Left colon (tissue), 2 donors: ENCODE data around the gene IGSF3. TPM values are rescaled to one million over a fixed set of nuclear protein-coding genes. Genes with fewer than 3 reads are reported as not detected.
A peak's percentile ranks its signal among the peaks of the same experiment; 100 is the strongest.
"Not testable (repeated sequence)": the region's sequence is repeated elsewhere in the genome, so short reads cannot be mapped to it uniquely, and the experiment has no call there.

Experiments
- ATAC-seq: fragments of 200-7000 bp; cut with Tn5 transposase; one replicate; pipeline ENCODE4 v1.9.1; 2020; ENCODE audit warnings: mild to moderate bottlenecking, moderate library complexity
- DNase-seq, 2 donors: peaks; one replicate each; pipeline ENCODE4 v3.0.0-alpha.2; 2020
- intact Hi-C, 2 donors: fragments of 100-400 bp; cut with DNase I in 1 of 2; cut with micrococcal nuclease in 1 of 2; formaldehyde crosslinking; loops; one replicate each; pipeline versions ENCODE4 v1.11.2 to v1.14.0; 2022; cut with DNase I, micrococcal nuclease
- total RNA-seq, 2 donors: library from RNA; stranded (reverse); fragmentation: NEBNext Ultra II Directional; extraction: Animal tissue kit (Norgen Biotek cat#: 25700); gene quantifications; one replicate each; pipeline ENCODE4 v1.2.1, GENCODE V29; 2021
- donor health status: DM: no; HTN: no; CAD: no.
- donor health status: DM: yes; HTN: yes; CAD: no.

Gene IGSF3
- total RNA-seq, 2 donors from 2014 or later = 27.5 to 29.8 TPM

DNA sequence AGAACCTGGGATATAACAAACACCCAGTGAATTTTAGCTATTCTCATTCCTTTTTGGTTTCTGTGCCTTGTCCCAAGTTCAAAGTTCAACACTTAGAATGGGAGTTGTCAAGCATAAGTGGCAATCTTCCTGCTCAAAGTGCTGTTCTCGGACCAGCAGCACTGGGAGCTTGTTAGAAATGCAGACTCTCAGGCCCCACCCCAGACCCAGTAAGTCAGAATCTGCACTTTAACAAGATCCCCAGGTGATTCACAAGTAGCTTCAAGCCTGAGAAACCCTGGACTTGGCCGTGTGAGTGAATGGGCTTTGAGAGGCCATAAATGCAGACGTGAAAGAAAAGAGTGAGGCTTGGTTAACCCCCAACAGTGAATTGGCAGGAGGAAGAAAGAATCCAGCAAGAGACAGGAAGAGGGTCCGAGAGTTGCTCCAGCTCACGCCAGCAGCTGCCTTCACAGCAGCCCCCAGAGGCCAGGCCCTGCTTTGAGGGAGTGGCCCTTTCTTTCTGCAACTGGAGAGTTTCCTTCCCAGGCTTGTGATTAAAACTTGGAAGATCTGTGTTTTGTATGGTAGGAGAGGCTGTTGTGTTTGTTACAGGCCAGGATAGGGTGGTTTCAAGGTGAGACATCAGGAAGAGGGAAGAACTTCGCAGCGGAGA, 75.5 kb downstream of the IGSF3 start:
- DNase-seq, intact Hi-C loops: not testable (repeated sequence)
- ATAC-seq = peak; percentile 38

DNA sequence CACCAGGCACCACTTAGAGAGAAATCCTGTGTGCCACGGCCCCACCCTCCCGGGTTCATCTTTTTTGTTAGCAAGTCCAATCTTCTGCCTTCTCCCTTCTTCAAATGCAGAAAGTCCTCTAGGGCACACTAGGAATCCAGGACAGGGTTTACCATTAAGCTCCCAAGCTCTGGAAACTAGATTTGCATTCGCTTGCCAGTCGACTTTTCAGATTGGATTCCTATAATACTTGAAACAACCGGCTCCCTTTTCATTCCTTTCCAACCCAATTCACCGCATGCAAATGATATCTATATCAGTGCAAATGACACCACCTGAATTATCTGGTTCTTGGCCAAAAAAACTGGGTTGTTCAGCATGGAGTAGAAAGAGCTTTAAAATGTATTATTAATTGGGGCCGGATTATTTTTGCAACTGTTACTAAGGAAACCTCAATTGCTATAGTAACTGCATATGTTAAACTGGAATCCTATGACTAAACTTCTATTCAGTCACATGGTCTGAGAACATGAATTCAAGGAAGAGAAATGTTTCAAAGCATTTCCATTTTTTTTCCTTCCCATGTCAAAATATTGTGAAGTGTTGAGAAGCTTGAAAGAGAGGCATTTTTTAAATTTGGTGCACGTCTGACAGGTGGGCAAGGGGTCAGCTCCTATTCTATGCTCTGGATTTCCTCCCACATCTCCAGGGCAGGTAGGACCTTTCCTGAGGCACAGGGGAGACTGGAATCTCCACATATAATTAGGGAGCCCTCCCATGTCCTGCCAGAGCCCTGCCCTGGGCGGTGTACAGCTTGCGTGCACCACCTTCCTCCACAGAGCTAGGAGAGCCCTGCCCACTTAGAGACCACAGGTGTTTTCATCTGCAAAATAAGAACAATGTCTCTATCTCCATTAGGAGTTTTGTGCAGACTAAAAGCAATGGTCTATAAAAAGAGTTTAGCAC, 76.3 kb downstream of the IGSF3 start:
- peak; percentile 35 for ATAC-seq
- intact Hi-C loops, DNase-seq: not testable (repeated sequence)

DNA sequence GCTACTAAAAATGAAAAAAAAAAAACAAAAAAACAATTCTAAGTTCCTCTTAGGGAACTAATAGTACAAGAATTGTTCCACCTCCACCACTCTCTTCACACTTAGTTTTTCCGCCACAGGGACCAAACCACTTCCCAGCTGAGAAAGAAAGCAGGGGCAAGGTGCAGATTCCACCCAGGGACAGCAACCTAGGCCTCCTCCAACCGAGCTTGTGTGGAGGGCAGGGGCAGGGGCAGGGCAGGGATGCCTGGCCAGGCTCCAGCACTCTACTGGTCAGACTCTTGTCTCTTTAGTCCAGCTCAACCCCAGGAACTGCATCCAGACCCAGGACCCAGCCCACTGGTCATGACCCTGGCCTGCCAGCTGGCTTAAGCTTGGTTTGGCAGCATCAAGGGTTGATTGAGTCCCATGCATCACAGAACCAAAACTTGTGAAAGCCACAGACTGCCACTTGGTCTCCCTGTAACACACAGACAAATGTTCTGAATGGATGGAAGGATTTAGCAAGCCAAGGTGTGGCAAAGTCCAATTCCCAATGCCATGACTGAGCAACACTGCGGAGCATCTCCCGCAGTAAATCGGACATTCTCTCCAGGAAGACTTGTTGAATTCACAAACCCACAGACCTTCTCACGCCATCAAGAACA, 77.1 kb downstream of the IGSF3 start:
- intact Hi-C loops, DNase-seq: not testable (repeated sequence)
- peak; percentile 29 for ATAC-seq

DNA sequence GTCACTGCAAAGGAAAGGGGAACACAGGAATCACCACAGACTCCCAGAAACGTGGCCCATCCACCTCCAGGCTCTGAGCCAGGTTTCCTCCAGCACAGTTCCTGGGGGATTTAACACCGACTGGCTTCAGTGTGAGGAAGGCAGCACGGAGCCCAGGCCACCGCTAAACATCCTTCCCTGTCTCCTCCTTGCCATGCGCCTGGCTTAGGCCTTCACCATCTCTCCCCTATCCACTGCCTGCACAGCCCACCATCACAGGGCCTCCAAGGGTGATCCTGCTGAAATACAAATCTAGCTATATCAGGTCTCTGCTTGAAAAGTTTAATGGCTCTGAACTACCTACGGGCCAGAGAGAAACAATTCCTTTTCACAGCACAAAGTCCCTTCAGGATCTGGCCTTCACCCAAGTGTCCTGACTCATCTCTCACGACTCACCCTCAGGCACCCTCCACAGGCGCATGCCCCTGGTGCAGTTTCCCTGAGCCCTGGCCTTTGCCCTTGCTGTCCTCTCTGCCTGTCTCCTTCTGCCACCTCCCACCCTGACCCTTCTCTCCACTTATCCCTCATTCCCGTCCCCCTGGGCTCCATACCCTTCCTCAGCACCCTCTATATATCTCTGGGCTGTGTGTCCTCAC, 78.3 kb downstream of the IGSF3 start:
- intact Hi-C loops = not testable (repeated sequence)
- DNase-seq = peak; percentile 61 to 84
- ATAC-seq = peak; percentile 87

DNA sequence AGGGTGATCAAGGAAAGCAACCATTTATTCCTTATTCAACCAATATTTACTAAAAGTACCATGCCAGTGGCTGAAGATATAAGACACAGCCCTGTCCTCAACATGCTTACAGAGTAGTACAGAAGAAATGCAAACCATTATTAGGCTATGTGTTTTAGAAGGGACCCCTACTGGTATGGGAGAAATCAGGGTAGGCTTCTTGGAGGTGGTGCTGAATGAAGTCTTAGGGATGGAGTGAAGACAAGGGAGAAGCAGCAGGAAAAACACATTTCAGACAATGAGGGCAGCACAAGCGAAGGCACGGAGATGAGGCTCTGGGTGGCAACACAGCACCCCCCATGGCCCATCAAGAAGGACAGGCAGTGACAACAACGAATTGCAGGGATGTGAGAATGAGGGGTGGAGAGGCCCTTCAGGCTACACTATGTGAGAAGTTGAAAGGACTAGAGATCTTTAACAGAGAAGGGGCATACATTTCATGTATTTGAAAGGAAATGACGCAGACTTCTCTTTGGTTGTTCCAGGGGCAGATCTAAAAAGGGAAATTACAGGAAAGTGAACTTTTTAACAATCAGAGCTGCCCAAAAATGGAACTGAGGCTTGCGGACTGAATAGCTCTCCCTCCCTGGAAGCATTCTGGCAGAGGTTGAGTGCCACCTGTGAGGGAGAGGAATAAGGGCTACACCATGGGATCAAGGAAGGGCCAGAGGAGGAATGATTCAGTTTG, 79.9 kb downstream of the IGSF3 start:
- intact Hi-C loops = no loop called here
- no peak for ATAC-seq
- DNase-seq = no peak

DNA sequence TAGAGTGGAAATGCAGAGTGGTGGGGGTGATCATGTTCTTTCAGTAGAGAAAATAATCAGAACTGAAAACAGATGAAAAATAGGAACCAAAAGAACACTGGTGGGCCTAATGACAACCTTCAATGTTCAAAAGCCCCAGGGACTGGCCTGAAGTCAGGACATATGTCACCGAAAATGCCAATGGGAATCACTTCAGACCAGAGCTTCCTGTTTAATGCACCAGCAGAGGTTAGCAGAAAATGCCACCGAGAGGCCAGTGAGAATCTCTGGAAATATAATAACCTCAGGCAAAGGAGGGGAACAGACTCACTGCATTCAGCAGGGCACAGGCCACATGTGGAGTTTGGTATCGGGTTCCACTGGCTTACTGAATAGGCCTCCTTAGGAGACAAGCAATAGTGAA, 80.8 kb downstream of the IGSF3 start:
- DNase-seq = no peak
- intact Hi-C loops = no loop called here
- no peak for ATAC-seq

DNA sequence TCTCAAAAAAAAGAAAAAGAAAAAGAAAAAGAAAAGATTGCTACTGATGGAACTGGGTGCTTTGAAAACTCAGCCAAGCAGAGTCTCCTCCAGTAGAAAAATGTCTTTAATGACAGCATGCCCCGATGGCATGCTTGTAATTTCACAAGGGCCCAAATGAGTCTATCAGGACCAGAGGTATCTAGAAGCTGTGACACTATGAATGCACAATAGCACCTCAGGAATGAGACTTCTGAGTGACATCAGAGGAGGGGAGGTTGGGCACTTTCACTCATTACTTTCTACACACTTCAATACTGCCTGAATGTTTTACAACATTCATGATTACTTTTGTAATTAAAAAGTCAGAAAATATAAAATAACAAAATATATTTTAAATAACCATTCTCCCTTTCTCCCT, 81.6 kb downstream of the IGSF3 start:
- DNase-seq (no peak), ATAC-seq (no peak)
- intact Hi-C loops = no loop called here

DNA sequence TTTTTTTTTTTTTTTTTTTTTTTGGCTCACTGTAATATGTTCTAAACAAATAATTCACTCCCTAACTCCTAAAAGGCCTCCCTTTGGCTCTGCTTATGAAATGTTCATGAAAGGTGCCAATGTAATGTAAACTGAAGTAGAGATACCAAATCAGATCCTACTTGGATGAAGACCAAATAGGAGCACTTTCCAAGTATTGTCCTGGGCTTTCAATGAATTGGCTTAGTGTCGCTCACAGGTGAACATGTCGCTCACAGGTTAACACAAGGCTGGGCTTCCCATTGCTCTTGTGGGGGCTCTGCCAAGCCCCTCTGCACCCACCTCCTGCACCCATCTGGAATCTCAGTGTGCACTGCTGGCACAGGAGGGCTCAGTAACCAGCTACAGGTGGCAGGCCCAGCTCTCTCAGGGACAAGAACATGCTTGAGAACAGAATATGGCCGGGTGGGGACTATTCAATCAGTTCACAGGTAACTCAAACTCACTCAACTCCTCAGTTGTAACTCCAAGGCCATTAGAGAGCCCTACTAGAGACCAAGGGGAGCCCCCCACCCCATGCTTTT, 86.1 kb downstream of the IGSF3 start:
- no peak for DNase-seq
- no peak for ATAC-seq
- intact Hi-C loops = no loop called here

DNA sequence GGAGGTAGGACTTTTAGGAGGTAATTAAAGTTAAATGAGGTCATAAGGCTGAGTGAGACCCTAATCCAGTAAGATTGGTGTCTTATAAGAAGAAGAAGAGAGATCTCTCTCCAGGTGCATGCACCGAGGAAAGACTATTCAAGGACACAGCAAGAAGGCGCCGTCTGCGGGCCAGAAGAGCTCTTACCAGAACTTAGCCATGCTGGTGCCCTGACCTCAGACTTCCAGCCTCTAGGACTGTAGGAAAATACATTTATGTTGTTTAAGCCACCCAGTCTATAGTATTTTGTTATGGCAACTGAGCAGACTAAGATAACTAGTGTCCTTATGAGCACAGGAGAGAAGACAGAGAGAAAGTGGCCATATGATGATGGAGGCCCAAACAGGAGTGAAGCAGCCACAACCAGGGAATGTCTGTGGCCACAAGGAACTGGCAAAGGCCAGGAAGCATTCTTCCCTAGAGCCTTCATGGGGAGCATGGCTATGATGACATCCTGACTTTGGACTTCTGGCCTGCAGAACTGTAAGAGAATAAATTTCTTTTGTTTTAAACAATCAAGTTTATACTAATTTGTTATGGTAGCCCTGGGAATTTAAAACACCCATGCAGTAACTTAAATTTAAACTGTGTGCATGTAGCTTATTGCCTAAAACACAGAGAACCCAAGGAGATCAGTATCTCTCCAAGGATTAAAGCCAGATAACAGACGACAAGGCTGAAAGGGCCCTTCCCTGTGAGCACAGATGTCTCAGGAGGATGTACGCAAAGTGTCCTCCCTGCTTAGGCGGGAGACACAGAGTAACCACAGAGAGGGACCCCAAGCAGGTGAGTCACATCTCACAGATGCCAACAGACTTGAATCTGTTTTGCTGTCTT, 86.8 kb downstream of the IGSF3 start:
- no peak for DNase-seq
- no peak for ATAC-seq
- intact Hi-C loops = no loop called here

DNA sequence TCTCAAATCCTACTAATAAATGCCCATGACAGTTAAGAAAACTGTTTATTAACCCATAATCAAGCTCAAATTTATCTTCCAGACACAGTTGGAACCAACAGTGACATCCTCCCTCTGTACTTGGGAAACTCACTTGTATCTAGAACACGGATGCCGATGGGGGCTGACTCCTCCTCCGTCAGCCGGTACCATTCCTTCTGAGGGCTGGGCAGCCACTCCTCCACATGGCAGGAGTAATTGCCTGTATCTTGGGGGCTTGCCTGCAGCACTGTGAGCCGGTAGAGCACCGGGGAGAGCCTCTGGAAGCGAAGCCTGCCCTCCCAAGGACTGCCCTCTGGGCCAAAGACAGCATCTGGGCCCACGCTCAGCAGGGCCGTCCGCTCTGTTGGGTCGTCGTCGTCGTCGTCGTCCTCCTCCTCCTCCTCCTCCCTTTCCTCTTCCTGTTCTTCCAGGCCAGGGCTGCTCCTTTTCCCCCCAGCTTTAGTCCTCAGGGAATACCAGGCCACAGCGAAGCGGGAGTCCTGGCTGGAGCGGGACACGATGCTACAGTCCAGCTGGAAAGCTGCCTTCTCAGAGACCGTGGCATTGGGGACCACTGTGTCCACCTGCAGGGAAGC, 88.2 kb downstream of the IGSF3 start:
- intact Hi-C loops = no loop called here
- DNase-seq = no peak
- no peak for ATAC-seq

DNA sequence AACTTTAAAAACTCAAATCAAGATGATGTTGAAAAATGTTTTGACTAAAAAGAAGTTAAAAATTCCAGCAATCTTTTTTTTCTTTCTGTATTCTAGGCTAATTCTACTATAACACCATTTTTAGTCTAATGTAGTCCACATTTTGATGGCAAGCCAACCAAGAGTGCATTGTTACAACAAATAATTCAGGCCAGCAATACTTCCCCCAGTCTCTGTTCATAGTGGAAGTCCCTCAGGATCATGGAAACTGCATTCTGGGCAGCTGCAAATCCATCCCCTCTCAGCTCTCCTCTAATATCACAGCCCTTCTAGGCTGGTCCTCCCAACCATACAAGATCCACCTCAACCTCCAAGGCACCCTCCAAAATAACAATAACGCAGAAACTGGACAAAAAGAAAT, 89.0 kb downstream of the IGSF3 start:
- ATAC-seq (no peak), DNase-seq (no peak)
- intact Hi-C loops = no loop called here

DNA sequence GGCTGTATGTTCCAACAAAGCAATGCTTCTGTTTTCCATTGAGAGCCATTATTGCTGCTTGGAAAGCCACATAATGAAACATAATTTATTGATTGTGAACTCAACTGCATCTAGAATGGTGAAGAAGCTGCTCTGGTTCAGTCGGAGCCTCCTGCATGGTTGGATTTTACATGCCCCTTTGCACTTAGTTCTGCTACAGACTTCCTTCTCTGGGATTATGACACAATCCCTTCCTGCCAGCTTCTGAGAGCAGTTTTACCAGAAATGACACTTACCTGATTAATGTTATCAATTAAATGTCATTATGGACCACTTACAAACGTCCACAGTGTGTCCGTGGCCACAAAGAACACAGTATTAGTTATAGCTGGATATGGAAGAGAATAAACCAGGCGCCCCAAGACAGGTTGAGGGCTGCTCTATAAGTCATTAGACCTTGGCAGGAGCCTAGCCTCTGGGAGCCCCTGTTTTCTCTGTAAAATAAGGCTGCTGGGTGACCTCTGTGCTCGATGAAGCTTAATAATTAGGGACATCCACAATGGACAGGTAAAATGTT, 89.7 kb downstream of the IGSF3 start:
- intact Hi-C loops = no loop called here
- no peak for DNase-seq
- no peak for ATAC-seq

DNA sequence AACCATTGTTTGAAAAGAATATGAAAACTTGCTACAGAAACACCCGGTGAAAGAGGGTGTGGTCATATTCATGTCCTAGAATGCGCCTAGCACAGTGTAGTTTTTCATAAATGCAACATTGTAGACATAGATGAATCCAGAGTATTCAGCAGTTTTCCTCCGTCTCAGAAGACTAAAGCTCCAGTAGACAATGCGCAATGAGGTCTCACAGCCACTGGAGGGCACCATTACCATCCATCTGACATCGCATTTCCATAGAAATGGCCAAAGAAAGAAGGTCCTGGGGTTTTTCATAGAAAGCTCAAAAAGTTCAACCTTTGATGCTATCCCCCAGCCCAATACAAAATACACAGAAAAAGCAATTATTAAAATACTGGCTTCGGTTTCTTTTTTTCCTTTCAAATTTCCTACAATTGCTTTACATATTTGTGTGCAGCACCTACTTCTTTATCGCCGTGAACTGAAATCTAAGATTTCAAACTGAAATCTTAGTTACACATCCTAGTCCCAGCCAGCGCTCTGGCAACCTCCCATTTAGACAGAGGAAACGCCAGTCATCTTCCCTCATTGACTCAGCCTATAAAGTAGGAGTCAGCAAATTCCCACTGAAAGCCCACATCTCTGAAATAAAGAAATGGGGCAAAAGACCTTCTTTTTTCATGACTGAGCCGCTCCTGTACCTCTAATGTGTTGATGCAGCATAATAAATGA, 92.8 kb downstream of the IGSF3 start:
- intact Hi-C loops = loop anchor here in 1 of 2 donors (2.0 kb wide), 1 partner anchor 480 kb away; no protein-coding TSS in a partner anchor
- no peak for ATAC-seq
- DNase-seq = peak in 1 of 2 donors; percentile 58

DNA sequence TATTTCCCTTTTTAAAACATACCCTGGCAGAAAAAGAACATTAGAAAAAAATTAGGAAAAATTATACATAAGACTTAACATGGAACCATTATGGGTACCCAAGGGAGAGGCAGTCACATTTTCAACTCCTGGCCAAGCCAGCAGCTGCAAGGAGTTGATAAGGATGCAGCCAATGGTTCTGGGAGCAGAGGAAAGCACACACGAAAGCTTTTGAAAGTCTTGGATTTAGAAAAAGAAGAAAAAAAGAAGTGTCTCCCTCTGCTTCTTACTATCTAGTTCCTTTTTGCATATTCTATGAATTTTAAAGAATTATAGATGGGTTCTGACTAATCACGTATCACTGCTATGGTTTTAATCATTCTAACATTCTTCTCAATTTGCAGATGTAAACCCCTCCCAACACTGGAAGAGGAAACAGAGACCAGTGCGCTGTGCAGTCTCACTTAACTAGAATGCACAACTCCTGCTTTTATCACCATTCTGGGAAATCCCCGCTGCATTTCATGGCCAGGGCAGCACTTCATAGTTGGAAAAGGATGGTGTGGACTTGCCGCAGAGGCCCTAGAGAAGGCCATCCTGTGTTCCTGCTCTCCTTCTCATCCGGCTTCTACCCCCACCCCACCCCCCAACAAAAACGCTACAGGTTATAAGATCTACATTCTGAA, 94.0 kb downstream of the IGSF3 start:
- ATAC-seq (no peak), DNase-seq (no peak)
- intact Hi-C loops = loop anchor here in 1 of 2 donors (2.0 kb wide), 1 partner anchor 481 kb away; no protein-coding TSS in a partner anchor

DNA sequence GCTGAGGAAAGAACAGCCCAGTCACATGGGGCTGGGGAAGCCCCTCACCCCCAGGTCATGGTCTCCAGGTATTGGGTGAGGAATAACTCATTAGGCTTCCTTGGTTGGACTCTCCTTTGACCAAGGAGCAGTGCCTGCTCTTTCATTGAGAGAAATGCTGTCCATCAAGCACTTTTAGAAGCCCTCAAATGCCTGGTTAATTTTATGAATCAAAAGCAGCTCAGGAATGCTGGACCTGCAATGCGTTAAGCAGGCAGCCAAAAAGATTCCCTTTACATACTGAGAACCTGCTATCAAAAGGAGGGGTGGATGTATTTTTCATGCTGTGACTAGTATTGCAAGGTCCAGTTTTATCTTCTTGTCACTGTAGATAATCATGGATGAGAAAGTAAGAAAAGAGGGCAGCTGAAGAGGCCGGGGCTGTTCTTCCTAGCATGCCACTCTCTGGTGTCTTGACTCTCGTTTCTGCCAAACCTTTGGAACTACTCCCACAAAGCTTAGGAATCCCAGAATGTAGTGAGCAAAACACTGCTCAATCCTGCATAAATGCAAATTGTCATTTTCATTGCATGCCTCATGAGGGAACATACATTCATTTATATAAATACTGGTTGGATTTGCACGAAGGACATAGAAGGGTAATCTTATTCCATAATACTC, 94.6 kb downstream of the IGSF3 start:
- intact Hi-C loops = no loop called here
- ATAC-seq (no peak), DNase-seq (no peak)
